ENCODE measurements around the gene IL1R2. TPM values are rescaled to one million over a fixed set of nuclear protein-coding genes. Genes with fewer than 3 reads are reported as not detected.

Gene IL1R2
- total and polyA plus RNA-seq, 2 of the 13 experiments (the other 11 are each of a cell fraction or from before 2014, with no cell fraction given): 3.6 to 7.3 TPM

- TF ChIP-seq ZNF746 (CRISPR knock-in tag; IDR thresholded peaks at IDR 0.05): no peak
- no peak for TF ChIP-seq PRPF4 (IDR thresholded peaks at IDR 0.05; ENCODE audit: low read depth, low read length, poor library complexity, severe bottlenecking)
- TF ChIP-seq ZNF777 (CRISPR knock-in tag; IDR thresholded peaks at IDR 0.05): no peak; the same call in 1 of the 2 replicates
- TF ChIP-seq TBX2 (CRISPR knock-in tag; IDR thresholded peaks at IDR 0.05; ENCODE audit: borderline replicate concordance): peak; percentile 74
- no peak for TF ChIP-seq SRF (IDR thresholded peaks at IDR 0.05; ENCODE audit: low read depth, low read length)
- TF ChIP-seq RFX1 (IDR thresholded peaks at IDR 0.05): no peak
- no peak for TF ChIP-seq HMGA1 (CRISPR knock-in tag; conservative IDR thresholded peaks at IDR 0.05)
- TF ChIP-seq CEBPB (IDR thresholded peaks at IDR 0.05; ENCODE audit: borderline replicate concordance, low read depth, low read length): peak; percentile 86; the same call in 1 of the 2 replicates
- no peak for TF ChIP-seq ZZZ3 (CRISPR knock-in tag; IDR thresholded peaks at IDR 0.05; ENCODE audit: borderline replicate concordance)
- TF ChIP-seq PREB (CRISPR knock-in tag; IDR thresholded peaks at IDR 0.05): no peak
- TF ChIP-seq PHF21A (CRISPR knock-in tag; IDR thresholded peaks at IDR 0.05): peak; percentile 52
- no peak for TF ChIP-seq HOXA9 (CRISPR knock-in tag; IDR thresholded peaks at IDR 0.05; ENCODE audit: borderline replicate concordance)
- TF ChIP-seq HOXA3 (CRISPR knock-in tag; IDR thresholded peaks at IDR 0.05): peak; percentile 17; the same call in 1 of the 2 replicates
- no peak for TF ChIP-seq TAF15 (IDR thresholded peaks at IDR 0.05; ENCODE audit: low read depth, low read length, poor library complexity, severe bottlenecking)
- no peak for TF ChIP-seq PLRG1 (conservative IDR thresholded peaks at IDR 0.05)
- TF ChIP-seq STAT5B (CRISPR knock-in tag; IDR thresholded peaks at IDR 0.05): no peak
- TF ChIP-seq, protein P1, sequence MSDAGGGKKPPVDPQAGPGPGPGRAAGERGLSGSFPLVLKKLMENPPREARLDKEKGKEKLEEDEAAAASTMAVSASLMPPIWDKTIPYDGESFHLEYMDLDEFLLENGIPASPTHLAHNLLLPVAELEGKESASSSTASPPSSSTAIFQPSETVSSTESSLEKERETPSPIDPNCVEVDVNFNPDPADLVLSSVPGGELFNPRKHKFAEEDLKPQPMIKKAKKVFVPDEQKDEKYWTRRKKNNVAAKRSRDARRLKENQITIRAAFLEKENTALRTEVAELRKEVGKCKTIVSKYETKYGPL (CRISPR knock-in tag; IDR thresholded peaks at IDR 0.05): no peak
- TF ChIP-seq ZNF556 (CRISPR knock-in tag; IDR thresholded peaks at IDR 0.05; ENCODE audit: borderline replicate concordance): no peak; the same call in 1 of the 2 replicates
- no peak for TF ChIP-seq ZNF790 (CRISPR knock-in tag; IDR thresholded peaks at IDR 0.05; ENCODE audit: borderline replicate concordance)
- no peak for TF ChIP-seq ZFP41 (CRISPR knock-in tag; IDR thresholded peaks at IDR 0.05; ENCODE audit: borderline replicate concordance)
- no peak for TF ChIP-seq SNAPC2 (CRISPR knock-in tag; IDR thresholded peaks at IDR 0.05)
- no peak for TF ChIP-seq FLYWCH1 (CRISPR knock-in tag; IDR thresholded peaks at IDR 0.05)
- no peak for TF ChIP-seq ZNF260 (CRISPR knock-in tag; IDR thresholded peaks at IDR 0.05; ENCODE audit: borderline replicate concordance, low read depth)
- TF ChIP-seq GABPB1 (CRISPR knock-in tag; IDR thresholded peaks at IDR 0.05): no peak
- TF ChIP-seq ZNF839 (CRISPR knock-in tag; IDR thresholded peaks at IDR 0.05; ENCODE audit: borderline replicate concordance): no peak
- no peak for TF ChIP-seq ZNF660 (CRISPR knock-in tag; IDR thresholded peaks at IDR 0.05; ENCODE audit: borderline replicate concordance, low read depth)
- no peak for TF ChIP-seq ZC3H13 (CRISPR knock-in tag; IDR thresholded peaks at IDR 0.05)
These were observed 7.4 kb downstream of the IL1R2 start (continued) for GRCh38 chr2:101998896-101999789.
